HepG2 (cell line): ENCODE results near the gene PMS1. TPM values are rescaled to one million over a fixed set of nuclear protein-coding genes. Genes with fewer than 3 reads are reported as not detected.

Source experiments
- ATAD3A ChIP-seq: sonication (generic); formaldehyde crosslinking; IDR thresholded peaks from 2 replicates; pipeline ENCODE4 v1.4.0; 2020; ENCODE audit warnings: missing genetic modification reagents
- EP300 ChIP-seq, 3 experiments: sonication (generic) in 1 of 3; formaldehyde crosslinking in 1 of 3; IDR thresholded peaks; 2 replicates each; pipeline versions ENCODE4 v1.5.1 to v1.6.1; 2011 to 2020; ENCODE audit warnings: low read depth in 2 of 3, low read length in 2 of 3, borderline replicate concordance in 1 of 3, improper control_type of control experiment in 1 of 3, mild to moderate bottlenecking in 1 of 3, missing genetic modification reagents in 1 of 3, moderate library complexity in 1 of 3
- ERF ChIP-seq: IDR thresholded peaks from 2 replicates; pipeline ENCODE4 v1.6.1; 2018; ENCODE audit warnings: missing biosample characterization, missing genetic modification reagents
- FOXK1 ChIP-seq: sonication (generic); formaldehyde crosslinking; IDR thresholded peaks from 2 replicates; pipeline ENCODE4 v1.4.0; 2020; ENCODE audit warnings: low read depth, missing genetic modification reagents, borderline replicate concordance
- HDAC2 ChIP-seq: sonication (generic); formaldehyde crosslinking; IDR thresholded peaks from 2 replicates; pipeline ENCODE4 v1.4.0; 2020; ENCODE audit warnings: missing genetic modification reagents
- HMGXB4 ChIP-seq, 2 experiments: sonication (generic) in 1 of 2; formaldehyde crosslinking in 1 of 2; IDR thresholded peaks; 2 replicates each; pipeline versions ENCODE4 v1.4.0 to v1.6.1; 2018 to 2020; ENCODE audit warnings: missing genetic modification reagents in 2 of 2, borderline replicate concordance in 1 of 2, low read depth in 1 of 2, mild to moderate bottlenecking in 1 of 2, missing biosample characterization in 1 of 2
- PAF1 ChIP-seq: IDR thresholded peaks from 2 replicates; pipeline ENCODE4 v1.6.1; 2016; ENCODE audit warnings: missing genetic modification reagents, missing compliant biosample characterization
- SRSF9 ChIP-seq: fragments of 200-400 bp; formaldehyde crosslinking; IDR thresholded peaks from 2 replicates; pipeline ENCODE4 v1.6.1; 2018; ENCODE audit warnings: borderline replicate concordance, mild to moderate bottlenecking, low read depth, low read length; ENCODE audit not compliant: insufficient read depth, poor library complexity, severe bottlenecking
- TAF1 ChIP-seq: sonication (generic); formaldehyde crosslinking; IDR thresholded peaks from 2 replicates; pipeline ENCODE4 v1.4.0; 2020; ENCODE audit warnings: missing genetic modification reagents
- TARDBP ChIP-seq: sonication (generic); formaldehyde crosslinking; IDR thresholded peaks from 2 replicates; pipeline ENCODE4 v1.8.0; 2022; ENCODE audit warnings: mild to moderate bottlenecking, missing genetic modification reagents
- ZFP91 ChIP-seq: sonication (generic); formaldehyde crosslinking; IDR thresholded peaks from 2 replicates; pipeline ENCODE4 v1.9.0; 2022; ENCODE audit warnings: missing genetic modification reagents, mild to moderate bottlenecking, borderline replicate concordance
- ZNF597 ChIP-seq: sonication (generic); formaldehyde crosslinking; IDR thresholded peaks from 2 replicates; pipeline ENCODE4 v1.5.0; 2020; ENCODE audit warnings: missing genetic modification reagents
- polyA plus RNA-seq, 8 experiments: library from polyadenylated mRNA; depleted of rRNA in 3 of 8; stranded (reverse) in 7 of 8; unstranded in 1 of 8; fragments of >200 nt; fragmentation: Illumina TruSeq in 4 of 8; extraction: Trizol in 4 of 8; gene quantifications; 2 replicates each; pipeline versions ENCODE4 v1.2.1 to v1.2.3, GENCODE V29; 2011 to 2016; ENCODE audit warnings: low read depth in 4 of 8, missing spikeins in 1 of 8, mixed read lengths in 1 of 8; ENCODE audit not compliant: insufficient read depth in 1 of 8
- total RNA-seq, 5 experiments: library from RNA; depleted of rRNA; stranded (reverse); fragments of >200 nt; fragmentation: Illumina TruSeq; extraction: Trizol; gene quantifications; 2 replicates each; pipeline ENCODE4 v1.2.3, GENCODE V29; 2016; ENCODE audit warnings: low read depth in 1 of 5
- TF ChIP-seq, protein P1 (sequence below): fragments of 450-650 bp; IDR thresholded peaks from 2 replicates; pipeline ENCODE4 v1.6.1; 2017; ENCODE audit warnings: mild to moderate bottlenecking
- TF ChIP-seq, protein P2 (sequence below): sonication (generic); formaldehyde crosslinking; IDR thresholded peaks from 2 replicates; pipeline ENCODE4 v1.4.0; 2020; ENCODE audit warnings: missing genetic modification reagents
- TF ChIP-seq, protein P3 (sequence below), 2 experiments: fragments of 450-650 bp in 1 of 2; sonication (generic) in 1 of 2; formaldehyde crosslinking; IDR thresholded peaks; 2 replicates each; pipeline versions ENCODE4 v1.5.0 to v1.8.0; 2020 to 2022; ENCODE audit warnings: mild to moderate bottlenecking in 1 of 2, missing genetic modification reagents in 1 of 2
- TF ChIP-seq, protein P4 (sequence below): sonication (generic); formaldehyde crosslinking; IDR thresholded peaks from 2 replicates; pipeline ENCODE4 v1.9.0; 2021; ENCODE audit warnings: missing genetic modification reagents, borderline replicate concordance

PMS1 gene
- total and polyA plus RNA-seq, 2 of the 13 experiments (the other 11 are each of a cell fraction or from before 2014, with no cell fraction given), result 14.6 to 39.9 TPM

DNA sequence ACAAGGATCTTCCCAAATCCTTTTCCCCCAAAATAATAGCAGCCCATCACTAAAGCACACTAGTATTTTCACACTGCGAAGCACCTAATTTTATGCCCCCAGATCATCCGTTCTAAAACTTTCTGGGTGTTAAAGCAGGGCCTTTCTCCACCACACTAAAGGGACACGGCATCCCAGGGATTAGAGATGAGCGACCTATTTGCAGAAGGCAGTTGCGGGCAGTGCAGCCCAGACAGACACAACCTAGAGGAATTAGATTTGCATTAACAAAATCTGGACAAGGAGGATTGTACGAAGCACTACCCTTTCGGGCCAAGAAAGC, 22.1 kb upstream of the PMS1 start (continued):
- TF ChIP-seq, protein P1, sequence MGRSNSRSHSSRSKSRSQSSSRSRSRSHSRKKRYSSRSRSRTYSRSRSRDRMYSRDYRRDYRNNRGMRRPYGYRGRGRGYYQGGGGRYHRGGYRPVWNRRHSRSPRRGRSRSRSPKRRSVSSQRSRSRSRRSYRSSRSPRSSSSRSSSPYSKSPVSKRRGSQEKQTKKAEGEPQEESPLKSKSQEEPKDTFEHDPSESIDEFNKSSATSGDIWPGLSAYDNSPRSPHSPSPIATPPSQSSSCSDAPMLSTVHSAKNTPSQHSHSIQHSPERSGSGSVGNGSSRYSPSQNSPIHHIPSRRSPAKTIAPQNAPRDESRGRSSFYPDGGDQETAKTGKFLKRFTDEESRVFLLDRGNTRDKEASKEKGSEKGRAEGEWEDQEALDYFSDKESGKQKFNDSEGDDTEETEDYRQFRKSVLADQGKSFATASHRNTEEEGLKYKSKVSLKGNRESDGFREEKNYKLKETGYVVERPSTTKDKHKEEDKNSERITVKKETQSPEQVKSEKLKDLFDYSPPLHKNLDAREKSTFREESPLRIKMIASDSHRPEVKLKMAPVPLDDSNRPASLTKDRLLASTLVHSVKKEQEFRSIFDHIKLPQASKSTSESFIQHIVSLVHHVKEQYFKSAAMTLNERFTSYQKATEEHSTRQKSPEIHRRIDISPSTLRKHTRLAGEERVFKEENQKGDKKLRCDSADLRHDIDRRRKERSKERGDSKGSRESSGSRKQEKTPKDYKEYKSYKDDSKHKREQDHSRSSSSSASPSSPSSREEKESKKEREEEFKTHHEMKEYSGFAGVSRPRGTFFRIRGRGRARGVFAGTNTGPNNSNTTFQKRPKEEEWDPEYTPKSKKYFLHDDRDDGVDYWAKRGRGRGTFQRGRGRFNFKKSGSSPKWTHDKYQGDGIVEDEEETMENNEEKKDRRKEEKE, result no peak
- no peak for TF ChIP-seq ZFP91 (CRISPR knock-in tag)
- TF ChIP-seq SRSF9, result no peak
- no peak for TF ChIP-seq PAF1 (CRISPR knock-in tag)
- TF ChIP-seq, protein P2, sequence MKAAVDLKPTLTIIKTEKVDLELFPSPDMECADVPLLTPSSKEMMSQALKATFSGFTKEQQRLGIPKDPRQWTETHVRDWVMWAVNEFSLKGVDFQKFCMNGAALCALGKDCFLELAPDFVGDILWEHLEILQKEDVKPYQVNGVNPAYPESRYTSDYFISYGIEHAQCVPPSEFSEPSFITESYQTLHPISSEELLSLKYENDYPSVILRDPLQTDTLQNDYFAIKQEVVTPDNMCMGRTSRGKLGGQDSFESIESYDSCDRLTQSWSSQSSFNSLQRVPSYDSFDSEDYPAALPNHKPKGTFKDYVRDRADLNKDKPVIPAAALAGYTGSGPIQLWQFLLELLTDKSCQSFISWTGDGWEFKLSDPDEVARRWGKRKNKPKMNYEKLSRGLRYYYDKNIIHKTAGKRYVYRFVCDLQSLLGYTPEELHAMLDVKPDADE (CRISPR knock-in tag), result no peak
- TF ChIP-seq, protein P3, sequence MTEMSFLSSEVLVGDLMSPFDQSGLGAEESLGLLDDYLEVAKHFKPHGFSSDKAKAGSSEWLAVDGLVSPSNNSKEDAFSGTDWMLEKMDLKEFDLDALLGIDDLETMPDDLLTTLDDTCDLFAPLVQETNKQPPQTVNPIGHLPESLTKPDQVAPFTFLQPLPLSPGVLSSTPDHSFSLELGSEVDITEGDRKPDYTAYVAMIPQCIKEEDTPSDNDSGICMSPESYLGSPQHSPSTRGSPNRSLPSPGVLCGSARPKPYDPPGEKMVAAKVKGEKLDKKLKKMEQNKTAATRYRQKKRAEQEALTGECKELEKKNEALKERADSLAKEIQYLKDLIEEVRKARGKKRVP (CRISPR knock-in tag; IDR thresholded peaks at IDR 0.05), result no peak
- peak; percentile 13; the same call in 1 of the 2 replicates for TF ChIP-seq FOXK1 (CRISPR knock-in tag)
- no peak for TF ChIP-seq TARDBP
- TF ChIP-seq, protein P4, sequence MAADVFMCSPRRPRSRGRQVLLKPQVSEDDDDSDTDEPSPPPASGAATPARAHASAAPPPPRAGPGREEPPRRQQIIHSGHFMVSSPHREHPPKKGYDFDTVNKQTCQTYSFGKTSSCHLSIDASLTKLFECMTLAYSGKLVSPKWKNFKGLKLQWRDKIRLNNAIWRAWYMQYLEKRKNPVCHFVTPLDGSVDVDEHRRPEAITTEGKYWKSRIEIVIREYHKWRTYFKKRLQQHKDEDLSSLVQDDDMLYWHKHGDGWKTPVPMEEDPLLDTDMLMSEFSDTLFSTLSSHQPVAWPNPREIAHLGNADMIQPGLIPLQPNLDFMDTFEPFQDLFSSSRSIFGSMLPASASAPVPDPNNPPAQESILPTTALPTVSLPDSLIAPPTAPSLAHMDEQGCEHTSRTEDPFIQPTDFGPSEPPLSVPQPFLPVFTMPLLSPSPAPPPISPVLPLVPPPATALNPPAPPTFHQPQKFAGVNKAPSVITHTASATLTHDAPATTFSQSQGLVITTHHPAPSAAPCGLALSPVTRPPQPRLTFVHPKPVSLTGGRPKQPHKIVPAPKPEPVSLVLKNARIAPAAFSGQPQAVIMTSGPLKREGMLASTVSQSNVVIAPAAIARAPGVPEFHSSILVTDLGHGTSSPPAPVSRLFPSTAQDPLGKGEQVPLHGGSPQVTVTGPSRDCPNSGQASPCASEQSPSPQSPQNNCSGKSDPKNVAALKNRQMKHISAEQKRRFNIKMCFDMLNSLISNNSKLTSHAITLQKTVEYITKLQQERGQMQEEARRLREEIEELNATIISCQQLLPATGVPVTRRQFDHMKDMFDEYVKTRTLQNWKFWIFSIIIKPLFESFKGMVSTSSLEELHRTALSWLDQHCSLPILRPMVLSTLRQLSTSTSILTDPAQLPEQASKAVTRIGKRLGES (CRISPR knock-in tag), result no peak
- TF ChIP-seq TAF1 (CRISPR knock-in tag), result no peak
- TF ChIP-seq HMGXB4 (CRISPR knock-in tag; IDR thresholded peaks at IDR 0.05; ENCODE audit: borderline replicate concordance in 1 of 2, low read depth in 1 of 2), result no peak
- TF ChIP-seq HDAC2 (CRISPR knock-in tag), result no peak
- no peak for TF ChIP-seq ERF (CRISPR knock-in tag)
- TF ChIP-seq ATAD3A (CRISPR knock-in tag), result no peak
- no peak for TF ChIP-seq EP300 (IDR thresholded peaks at IDR 0.05; ENCODE audit: low read depth in 2 of 2, low read length in 2 of 2)
- peak; percentile 32; the same call in 1 of the 2 replicates for TF ChIP-seq EP300 (CRISPR knock-in tag; IDR thresholded peaks at IDR 0.05; ENCODE audit: borderline replicate concordance)
- no peak for TF ChIP-seq ZNF597 (CRISPR knock-in tag)
